ENCODE data around the gene SMAP2. TPM values are rescaled to one million over a fixed set of nuclear protein-coding genes. Genes with fewer than 3 reads are reported as not detected.

The SMAP2 gene
- total and polyA plus RNA-seq, 2 donors (not counting 3 experiments of a cell fraction or from before 2014, with no cell fraction given) = 8.0 to 11.1 TPM

DNA sequence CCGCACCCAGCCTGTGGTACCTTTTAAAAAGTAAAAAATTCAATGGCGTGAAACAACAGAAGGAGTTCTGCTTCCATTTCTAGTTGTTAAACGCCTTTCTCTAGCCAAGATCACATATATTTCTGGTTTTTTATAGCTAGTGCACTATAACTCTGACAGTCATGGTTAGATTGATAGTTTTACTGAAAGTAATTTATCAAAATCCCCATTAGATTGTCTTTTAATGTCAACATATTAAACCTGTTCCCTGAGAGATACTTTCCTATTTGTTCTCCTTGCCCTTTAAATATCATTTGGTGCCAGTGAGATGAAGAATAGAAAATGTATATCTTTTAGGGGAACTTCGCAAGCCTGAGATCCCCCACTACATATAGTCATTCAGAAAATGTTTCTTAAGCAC, 7.3 kb downstream of the SMAP2 start:
- Histone ChIP-seq H3K27ac (ENCODE audit: insufficient read depth, low read depth, low read length) (no peak overlapping the region), H3K4me3 (replicated peaks in 1 of 3; ENCODE audit: insufficient read depth in 1 of 3, low read depth in 1 of 3, low read length in 3 of 3) (no peak overlapping the region), H3K36me3 (ENCODE audit: control insufficient read depth in 2 of 2, extremely low read depth in 1 of 2, insufficient read depth in 2 of 2, low read length in 2 of 2) (no peaks in the 10 kb centered on the region), H2AFZ (ENCODE audit: low read depth, low read length) (no peak overlapping the region), H3K9ac (replicated peaks; ENCODE audit: extremely low read depth, insufficient read depth, low read length) (no peak overlapping the region), H3K4me2 (ENCODE audit: insufficient read depth, low read length) (no peak overlapping the region), H3K9me3 (replicated peaks; ENCODE audit: control insufficient read depth, insufficient read depth, low read length) (no peaks in the 10 kb centered on the region), H4K20me1 (replicated peaks; ENCODE audit: control insufficient read depth, extremely low read depth, insufficient read depth, low read length) (no peaks in the 10 kb centered on the region), H3K4me1 (ENCODE audit: control insufficient read depth, extremely low read depth, insufficient read depth, low read length) (peaks cover 2% of the 10 kb centered on the region), H3K79me2 (ENCODE audit: control insufficient read depth, insufficient read depth, low read length) (peaks cover 2% of the 10 kb centered on the region), H3K27me3 (ENCODE audit: control insufficient read depth in 2 of 2, insufficient read depth in 2 of 2, low read length in 2 of 2) (no peaks in the 10 kb centered on the region), H3K9me1 (replicated peaks; ENCODE audit: control insufficient read depth, extremely low read depth, insufficient read depth, low read length) (no peaks in the 10 kb centered on the region)
- CTCF ChIA-PET = interaction anchor here (2.6 to 6.6 kb wide), 2 partner anchors 24 to 42 kb away, joined by 10 to 28 read pairs; no protein-coding TSS in a partner anchor
- POLR2A ChIA-PET = no interaction called here
- intact Hi-C loops (cut with micrococcal nuclease) (no loop called here), dilution Hi-C loops (cut with MboI; ENCODE audit: extremely low pct_ligation_motif_present, low sequenced_read_pairs) (no loop called here)
- DNase-seq (ENCODE audit: low read depth, low spot score) = no peak
- no peak for FAIRE-seq
- TF ChIP-seq GATA2 (IDR thresholded peaks at IDR 0.05; ENCODE audit: insufficient read depth, insufficient read length, low read depth, low read length) = no peak
- TF ChIP-seq, protein P1, sequence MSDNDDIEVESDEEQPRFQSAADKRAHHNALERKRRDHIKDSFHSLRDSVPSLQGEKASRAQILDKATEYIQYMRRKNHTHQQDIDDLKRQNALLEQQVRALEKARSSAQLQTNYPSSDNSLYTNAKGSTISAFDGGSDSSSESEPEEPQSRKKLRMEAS (IDR thresholded peaks at IDR 0.05; ENCODE audit: insufficient read depth, insufficient read length) = no peak
- TF ChIP-seq FOS (IDR thresholded peaks at IDR 0.05; ENCODE audit: borderline replicate concordance, insufficient read depth, low read length) = no peak
- TF ChIP-seq POLR2AphosphoS5 (IDR thresholded peaks at IDR 0.05; ENCODE audit: insufficient read depth, low read depth, low read length) = no peak
- TF ChIP-seq, protein P2, sequence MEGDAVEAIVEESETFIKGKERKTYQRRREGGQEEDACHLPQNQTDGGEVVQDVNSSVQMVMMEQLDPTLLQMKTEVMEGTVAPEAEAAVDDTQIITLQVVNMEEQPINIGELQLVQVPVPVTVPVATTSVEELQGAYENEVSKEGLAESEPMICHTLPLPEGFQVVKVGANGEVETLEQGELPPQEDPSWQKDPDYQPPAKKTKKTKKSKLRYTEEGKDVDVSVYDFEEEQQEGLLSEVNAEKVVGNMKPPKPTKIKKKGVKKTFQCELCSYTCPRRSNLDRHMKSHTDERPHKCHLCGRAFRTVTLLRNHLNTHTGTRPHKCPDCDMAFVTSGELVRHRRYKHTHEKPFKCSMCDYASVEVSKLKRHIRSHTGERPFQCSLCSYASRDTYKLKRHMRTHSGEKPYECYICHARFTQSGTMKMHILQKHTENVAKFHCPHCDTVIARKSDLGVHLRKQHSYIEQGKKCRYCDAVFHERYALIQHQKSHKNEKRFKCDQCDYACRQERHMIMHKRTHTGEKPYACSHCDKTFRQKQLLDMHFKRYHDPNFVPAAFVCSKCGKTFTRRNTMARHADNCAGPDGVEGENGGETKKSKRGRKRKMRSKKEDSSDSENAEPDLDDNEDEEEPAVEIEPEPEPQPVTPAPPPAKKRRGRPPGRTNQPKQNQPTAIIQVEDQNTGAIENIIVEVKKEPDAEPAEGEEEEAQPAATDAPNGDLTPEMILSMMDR (IDR thresholded peaks at IDR 0.05; ENCODE audit: extremely low read depth in 1 of 2, insufficient read depth in 1 of 2, low read depth in 1 of 2, low read length in 2 of 2) = no peak
- TF ChIP-seq JUN (IDR thresholded peaks at IDR 0.05; ENCODE audit: borderline replicate concordance, insufficient read depth, insufficient read length, low read depth) = no peak
- BruUV-seq (replicated peaks) = no TSS peak
